OCI-M2 (cell line): Measurements from ENCODE around the gene SLC38A8.

ENCODE experiments used
- DNase-seq: peaks from one replicate; lab custom pipeline; 2025; ENCODE audit not compliant: unreplicated experiment; lab: John Stamatoyannopoulos, UW

The SLC38A8 gene

GRCh38 chr16:83973077-83973476 is 69.5 kb downstream of the SLC38A8 start:
- DNase-seq, result no peak

DNA sequence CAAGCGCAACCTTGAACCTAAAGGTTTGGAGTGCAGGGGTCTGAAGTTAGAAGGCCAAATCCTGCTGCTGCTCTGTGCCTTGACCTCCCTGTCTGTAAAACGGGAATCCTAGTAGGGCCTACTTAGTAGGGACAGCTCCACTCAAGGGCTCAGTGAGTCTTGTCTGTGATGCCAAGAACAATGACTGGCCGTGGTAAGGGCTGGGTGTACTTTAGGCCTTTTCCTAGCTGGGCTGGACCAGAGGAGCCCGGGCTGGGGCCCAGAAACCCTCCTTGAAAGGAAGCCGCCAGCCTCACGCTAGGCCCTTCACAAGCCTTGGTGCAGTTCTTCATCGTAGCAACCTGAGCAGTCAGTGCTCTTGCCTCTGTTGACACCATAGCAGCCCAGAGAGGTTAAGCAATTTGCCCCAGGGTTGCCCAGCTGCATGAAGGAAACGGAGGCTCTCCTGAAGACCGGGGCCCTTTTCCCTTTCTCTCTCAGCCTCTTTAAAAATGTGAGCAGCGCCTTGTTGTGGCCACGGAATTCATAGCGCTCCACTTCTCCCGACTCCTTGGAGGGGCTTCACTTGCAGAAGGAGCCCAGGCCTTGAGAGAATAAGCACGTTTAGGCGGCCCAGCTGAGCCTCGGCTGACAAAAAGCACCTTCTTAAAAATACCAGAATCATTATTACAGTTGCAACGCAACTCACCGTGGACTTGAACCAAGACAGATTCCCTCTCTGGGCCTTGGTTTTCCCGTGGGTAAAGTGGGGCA is 70.2 kb downstream of the SLC38A8 start:
- no peak for DNase-seq

GRCh38 chr16:83971165-83972130 is 71.1 kb downstream of the SLC38A8 start:
- no peak for DNase-seq

GRCh38 chr16:83970430-83970815 is 72.2 kb downstream of the SLC38A8 start:
- no peak for DNase-seq

DNA sequence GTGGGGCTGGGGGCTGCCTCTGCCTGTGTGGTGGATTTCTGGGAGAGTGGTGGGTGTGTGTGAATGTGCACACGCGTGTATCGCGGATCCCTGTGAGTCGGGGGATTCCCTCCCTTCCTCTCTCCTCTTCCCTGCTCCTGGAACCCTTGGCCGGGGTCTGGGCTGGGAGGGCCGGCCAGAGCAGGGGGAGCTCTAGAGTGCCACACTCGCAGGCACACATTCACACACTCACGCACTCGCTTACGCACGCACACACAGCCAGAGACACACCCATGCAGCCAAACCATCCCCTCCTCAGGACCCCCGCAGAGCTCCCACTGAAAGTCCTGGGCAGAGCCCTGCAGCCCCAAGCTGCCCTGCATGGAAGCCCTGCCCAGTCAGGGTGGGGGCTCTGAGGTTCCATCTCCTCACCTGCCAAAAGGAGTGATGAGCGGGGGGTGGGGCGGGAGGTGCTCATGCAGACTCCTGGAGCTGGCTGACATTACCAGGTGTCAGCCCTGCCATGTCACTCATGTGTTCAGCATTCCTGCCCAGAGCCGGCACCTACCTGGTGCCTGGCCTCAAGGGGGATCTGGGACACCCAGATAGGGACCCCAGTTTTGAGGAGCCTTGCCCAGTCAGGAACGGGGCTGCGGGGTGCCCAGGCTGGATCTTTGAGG is 72.7 kb downstream of the SLC38A8 start:
- no peak for DNase-seq

GRCh38 chr16:83968891-83969649 is 73.5 kb downstream of the SLC38A8 start:
- no peak for DNase-seq

GRCh38 chr16:83968306-83968851 is 74.2 kb downstream of the SLC38A8 start:
- DNase-seq, result no peak

GRCh38 chr16:83967838-83968305 is 74.7 kb downstream of the SLC38A8 start, which contains the start of gene NECAB2:
NECAB2 (plus strand) TSS chr16:83968244; CDS start chr16:83968649, 405 bp downstream.
- DNase-seq, result no peak

DNA sequence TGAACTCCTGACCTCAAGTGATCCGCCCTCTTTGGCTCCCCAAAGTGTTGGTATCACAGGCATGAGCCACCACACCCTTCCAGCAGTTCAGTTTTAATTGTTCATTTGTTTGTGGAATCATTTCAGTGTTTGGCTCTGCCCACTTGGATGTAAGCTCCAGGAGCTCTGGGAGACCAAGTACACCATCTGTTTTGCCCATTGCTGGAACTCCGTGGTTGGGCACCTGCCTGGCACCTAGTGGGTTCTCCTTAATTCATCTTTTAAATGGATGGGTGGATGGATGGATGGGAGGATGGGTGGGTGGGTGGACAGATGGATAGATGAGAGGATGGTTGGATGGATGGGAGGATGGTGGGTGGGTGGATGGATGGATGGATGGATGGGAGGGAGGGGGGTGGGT is 75.5 kb downstream of the SLC38A8 start:
- no peak for DNase-seq

- no peak for DNase-seq
These were observed 76.4 kb downstream of the SLC38A8 start for GRCh38 chr16:83966153-83966696.

DNA sequence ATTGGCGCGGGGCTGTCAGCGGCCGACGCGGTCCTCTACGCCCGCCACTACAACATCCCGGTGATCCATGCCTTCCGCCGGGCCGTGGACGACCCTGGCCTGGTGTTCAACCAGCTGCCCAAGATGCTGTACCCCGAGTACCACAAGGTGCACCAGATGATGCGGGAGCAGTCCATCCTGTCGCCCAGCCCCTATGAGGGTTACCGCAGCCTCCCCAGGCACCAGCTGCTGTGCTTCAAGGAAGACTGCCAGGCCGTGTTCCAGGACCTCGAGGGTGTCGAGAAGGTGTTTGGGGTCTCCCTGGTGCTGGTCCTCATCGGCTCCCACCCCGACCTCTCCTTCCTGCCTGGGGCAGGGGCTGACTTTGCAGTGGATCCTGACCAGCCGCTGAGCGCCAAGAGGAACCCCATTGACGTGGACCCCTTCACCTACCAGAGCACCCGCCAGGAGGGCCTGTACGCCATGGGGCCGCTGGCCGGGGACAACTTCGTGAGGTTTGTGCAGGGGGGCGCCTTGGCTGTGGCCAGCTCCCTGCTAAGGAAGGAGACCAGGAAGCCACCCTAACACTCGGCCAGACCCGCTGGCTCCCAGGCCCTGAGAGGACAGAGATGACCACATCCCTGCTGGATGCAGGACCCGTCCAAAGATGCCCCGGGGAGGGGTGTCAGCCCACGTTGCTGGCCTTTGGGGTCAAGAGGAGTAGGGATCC is 77.0 kb downstream of the SLC38A8 start:
- no peak for DNase-seq

DNA sequence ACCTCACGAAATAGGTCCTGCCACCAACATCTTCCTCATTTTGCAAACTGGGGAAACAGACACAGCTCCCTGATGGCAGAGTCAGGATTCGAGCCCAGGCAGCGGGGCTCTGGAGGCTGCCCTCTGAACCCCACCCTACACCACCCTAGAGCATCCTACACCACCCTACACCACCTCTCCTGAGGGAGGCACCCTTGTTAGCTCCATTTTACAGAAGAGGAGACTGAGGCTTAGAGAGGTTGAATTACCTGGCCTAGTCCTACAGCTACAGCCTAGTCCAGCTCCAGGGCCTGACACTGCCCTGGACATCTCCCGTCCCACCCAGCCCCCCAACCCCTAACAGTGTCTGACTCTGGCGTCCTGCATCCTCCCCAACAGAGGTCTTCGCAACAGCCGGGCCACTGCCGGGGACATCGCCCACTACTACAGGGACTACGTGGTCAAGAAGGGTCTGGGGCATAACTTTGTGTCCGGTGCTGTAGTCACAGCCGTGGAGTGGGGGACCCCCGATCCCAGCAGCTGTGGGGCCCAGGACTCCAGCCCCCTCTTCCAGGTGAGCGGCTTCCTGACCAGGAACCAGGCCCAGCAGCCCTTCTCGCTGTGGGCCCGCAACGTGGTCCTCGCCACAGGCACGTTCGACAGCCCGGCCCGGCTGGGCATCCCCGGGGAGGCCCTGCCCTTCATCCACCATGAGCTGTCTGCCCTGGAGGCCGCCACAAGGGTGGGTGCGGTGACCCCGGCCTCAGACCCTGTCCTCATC is 77.7 kb downstream of the SLC38A8 start:
- no peak for DNase-seq

- DNase-seq, result no peak
These were observed 79.1 kb downstream of the SLC38A8 start for GRCh38 chr16:83963277-83964119.

- DNase-seq, result no peak
These were observed 81.0 kb downstream of the SLC38A8 start for GRCh38 chr16:83961591-83961990.

GRCh38 chr16:83960521-83961249 is 81.9 kb downstream of the SLC38A8 start:
- DNase-seq, result no peak
